ENCODE data around the gene ENTREP1.
"Not testable (repeated sequence)": the region's sequence is repeated elsewhere in the genome, so short reads cannot be mapped to it uniquely, and the experiment has no call there.

Gene ENTREP1, protein sequence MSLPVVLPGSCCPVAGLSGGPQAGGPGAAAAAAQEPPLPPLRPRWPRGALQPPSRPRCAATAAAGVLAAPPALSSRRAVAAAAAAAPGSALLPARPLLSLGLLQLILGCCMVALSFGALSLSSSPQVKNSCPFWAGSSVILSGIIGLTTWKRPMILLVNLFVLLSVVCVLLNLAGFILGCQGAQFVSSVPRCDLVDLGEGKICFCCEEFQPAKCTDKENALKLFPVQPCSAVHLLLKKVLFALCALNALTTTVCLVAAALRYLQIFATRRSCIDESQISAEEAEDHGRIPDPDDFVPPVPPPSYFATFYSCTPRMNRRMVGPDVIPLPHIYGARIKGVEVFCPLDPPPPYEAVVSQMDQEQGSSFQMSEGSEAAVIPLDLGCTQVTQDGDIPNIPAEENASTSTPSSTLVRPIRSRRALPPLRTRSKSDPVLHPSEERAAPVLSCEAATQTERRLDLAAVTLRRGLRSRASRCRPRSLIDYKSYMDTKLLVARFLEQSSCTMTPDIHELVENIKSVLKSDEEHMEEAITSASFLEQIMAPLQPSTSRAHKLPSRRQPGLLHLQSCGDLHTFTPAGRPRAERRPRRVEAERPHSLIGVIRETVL

GRCh38 chr9:69324549-69325401, at the start of gene ENTREP1:
TSS of gene ENTREP1 (plus strand) at chr9:69325215. CDS start at chr9:69325310, 95 bp downstream.
- DNase-seq = no peak

GRCh38 chr9:69276775-69277174, 48.2 kb upstream of the ENTREP1 start:
- no peak for DNase-seq

GRCh38 chr9:69279084-69279731, 45.8 kb upstream of the ENTREP1 start:
- DNase-seq = no peak

GRCh38 chr9:69279733-69280132, 45.3 kb upstream of the ENTREP1 start:
- no peak for DNase-seq

- no peak for DNase-seq
Measured at GRCh38 chr9:69283003-69283402, 42.0 kb upstream of the ENTREP1 start.

DNA sequence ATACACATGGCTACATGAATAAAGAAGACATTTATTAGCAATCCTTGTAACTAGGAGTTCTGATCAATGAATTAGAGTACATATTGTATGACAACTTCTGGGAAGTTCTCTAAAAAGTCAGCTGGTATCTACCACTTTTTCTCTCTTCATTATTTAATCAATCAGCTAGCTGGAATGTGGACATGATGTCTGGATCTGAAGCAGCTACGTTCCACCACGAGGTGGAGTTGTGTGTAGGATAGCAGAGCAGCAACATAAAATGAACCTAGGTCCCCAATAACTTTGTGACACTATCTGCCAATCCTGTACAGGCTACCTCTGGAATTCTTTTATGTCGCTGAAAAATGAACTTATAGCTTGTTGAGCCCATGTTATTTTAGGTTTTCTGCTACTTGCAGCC, 32.9 kb upstream of the ENTREP1 start:
- no peak for DNase-seq

- DNase-seq = no peak
Measured at GRCh38 chr9:69293156-69293555, 31.9 kb upstream of the ENTREP1 start.

DNA sequence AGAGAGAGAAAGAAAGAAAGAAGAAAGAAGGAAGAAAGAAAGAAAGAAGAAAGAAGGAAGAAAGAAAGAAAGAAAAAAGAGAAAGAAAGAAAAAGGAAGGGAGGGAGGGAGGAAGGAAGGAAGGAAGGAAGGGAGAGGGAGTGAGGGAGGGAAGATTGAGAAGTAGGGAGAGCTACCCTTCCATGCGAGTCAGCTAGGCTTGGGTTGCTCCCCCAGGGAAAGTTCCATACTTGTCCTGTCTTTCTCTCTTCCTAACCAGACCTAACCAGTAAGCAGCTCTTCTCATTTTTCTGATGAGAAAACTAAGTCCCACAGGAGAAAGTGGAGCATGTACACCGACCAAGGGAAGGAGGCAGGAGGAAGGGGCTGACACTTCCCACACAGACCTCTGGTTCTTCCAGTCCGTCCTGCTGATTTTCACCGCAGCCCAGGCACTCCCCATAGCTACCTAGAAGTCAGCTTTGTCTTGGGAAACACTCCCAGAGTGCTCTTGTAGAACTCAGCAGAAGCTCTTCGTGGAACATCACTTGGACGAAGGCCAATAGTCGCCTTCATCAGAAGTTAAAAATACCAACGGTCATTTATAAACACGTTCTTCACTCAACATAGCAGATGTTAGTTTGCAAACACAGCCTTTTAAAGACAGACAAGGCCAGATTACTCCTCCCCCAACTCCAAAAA, 29.0 kb upstream of the ENTREP1 start:
- no peak for DNase-seq

GRCh38 chr9:69297300-69297980, 27.6 kb upstream of the ENTREP1 start:
- no peak for DNase-seq

- DNase-seq = no peak
Measured at GRCh38 chr9:69299315-69299714, 25.7 kb upstream of the ENTREP1 start.

- no peak for DNase-seq
Measured at GRCh38 chr9:69299826-69300225, 25.2 kb upstream of the ENTREP1 start.

DNA sequence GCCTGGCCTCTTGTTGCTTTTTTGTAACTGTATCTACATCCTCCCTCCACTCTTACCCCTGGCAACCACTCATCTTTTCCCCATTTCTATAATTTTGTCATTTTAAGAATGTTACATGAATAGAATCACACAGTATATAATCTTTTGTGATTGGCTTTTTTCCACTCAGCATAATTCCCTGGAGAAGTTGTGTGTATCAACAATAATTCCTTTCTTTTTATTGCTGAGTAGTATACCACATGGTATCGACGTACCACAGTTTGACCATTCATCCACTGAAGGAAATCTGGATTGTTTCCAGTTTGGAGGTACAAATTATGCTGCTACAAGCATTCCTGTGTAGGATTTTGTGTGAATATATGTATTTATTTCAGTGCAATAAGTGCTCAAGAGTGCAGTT, 21.7 kb upstream of the ENTREP1 start:
- no peak for DNase-seq

GRCh38 chr9:69306895-69307445, 18.0 kb upstream of the ENTREP1 start:
- DNase-seq = not testable (repeated sequence)

DNA sequence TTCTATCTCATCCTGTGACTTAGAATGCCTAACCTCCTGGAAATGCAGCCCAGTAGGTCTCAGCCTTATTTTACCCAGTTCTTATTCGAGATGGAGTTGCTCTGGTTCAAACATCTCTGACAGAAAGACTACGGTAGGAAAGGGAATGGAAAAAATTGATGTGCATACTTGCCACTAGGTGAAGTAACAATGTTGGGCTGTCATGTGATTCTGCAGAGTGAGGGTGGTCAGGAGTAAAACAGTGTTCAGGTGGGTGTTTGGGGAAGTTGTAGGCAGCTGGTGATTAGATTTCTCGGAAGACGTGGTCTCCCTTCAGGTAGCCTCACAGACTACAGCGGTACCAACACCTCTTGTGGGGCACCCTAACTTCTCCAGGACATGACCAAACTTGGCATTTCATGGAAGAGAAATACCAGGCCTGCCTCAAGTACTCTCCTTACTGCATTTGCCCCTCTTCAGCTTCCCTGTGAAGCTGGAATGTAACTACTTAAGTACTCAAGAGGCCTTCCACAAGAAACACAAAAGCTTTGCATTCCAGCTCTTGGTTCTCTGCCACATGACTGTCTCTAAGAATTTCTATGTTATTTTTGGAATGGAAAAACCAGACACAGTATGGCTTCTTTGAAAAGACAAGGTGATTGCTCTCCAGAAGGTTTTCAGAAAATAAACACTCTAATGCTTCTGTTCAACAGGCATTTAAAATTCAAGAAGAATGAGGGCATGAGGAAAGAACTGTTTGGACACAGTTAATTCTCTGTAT, 17.4 kb upstream of the ENTREP1 start:
- no peak for DNase-seq

DNA sequence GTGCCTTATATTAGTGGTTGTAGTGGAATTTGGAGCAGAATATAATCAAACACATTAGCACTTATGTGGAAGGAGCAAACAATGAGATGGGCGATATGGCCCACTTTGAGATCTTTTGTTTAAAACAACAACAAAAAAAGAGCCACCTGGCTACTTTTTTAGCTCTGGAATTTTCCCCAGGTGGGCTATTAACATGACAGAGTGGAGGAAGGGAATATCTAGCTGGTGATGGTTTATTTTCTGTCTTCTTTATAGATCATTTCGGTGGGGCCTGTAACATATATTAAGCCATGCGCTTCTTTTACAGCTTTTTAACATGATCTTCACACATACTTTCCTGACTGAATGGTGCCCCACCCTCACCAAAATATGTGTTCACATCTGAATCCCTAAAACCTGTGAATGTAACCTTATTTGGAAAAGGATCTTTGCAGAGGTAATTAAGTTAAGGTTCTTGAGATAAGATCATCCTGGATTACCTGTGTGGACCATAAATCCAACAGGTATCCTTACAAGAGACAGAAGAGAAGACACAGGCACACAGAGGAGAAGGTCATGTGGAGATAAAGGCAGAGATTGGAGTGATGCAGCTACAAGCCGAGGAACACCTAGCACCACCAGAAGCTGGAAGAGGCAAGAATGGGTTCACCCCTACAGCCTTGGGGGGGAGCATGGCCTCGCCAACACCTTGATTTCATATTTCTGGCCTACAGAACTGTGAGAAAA, 16.6 kb upstream of the ENTREP1 start:
- no peak for DNase-seq

GRCh38 chr9:69313175-69313574, 11.8 kb upstream of the ENTREP1 start:
- DNase-seq = no peak

DNA sequence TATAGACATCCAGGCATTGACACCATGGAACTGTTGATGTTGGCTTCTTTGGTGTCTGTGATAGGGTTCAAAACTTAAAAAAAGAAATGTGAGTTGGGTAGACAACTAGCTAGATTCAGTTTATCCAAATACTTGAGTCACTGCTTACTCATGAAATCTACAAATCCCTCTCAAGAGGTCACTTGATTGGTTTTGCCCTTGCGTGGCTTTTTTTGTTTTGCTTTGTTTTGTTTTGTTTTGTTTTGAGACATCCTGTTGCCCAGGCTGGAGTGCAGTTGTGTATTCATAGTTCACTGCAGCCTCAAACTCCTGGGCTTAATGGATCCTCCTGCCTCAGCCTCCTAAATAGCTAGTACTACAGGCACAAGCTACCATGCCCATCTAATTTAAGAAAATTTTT, 10.5 kb upstream of the ENTREP1 start:
- no peak for DNase-seq

GRCh38 chr9:69317081-69317480, 7.9 kb upstream of the ENTREP1 start:
- no peak for DNase-seq

DNA sequence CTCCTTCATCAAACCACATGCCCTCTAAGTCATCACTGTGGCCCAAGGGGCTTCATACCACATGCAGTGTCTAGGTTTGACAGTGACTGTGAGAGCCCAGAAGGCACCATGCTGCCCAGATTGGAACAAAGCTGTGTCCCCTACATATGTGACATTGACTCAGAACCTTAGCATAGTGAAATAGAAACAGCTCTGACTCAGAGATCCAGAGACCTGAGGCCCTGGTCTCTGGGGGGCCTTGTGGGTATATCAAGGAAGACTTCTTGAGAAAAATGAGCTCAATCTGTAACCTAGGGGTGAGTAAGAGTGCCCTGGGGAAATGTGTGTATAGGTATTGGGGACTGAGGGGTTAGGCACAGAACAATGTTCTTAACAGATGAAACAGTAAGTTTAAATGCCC, 7.1 kb upstream of the ENTREP1 start:
- DNase-seq = no peak

All from cerebellar nuclear complex (tissue), 1 donor.